ENCODE results near the gene FBXL20. TPM values are rescaled to one million over a fixed set of nuclear protein-coding genes. Genes with fewer than 3 reads are reported as not detected.

The FBXL20 gene
- total and polyA plus RNA-seq, 2 donors (not counting 3 experiments of a cell fraction or from before 2014, with no cell fraction given) = 4.6 to 18.0 TPM

- DNase-seq (ENCODE audit: low read depth, low spot score) (no peak), FAIRE-seq (no peak)
- Histone ChIP-seq H3K4me2 (ENCODE audit: insufficient read depth, low read length) (no peak overlapping the region), H3K9ac (replicated peaks; ENCODE audit: extremely low read depth, insufficient read depth, low read length) (no peak overlapping the region), H3K27ac (ENCODE audit: insufficient read depth, low read depth, low read length) (no peak overlapping the region), H4K20me1 (replicated peaks; ENCODE audit: control insufficient read depth, extremely low read depth, insufficient read depth, low read length) (no peaks in the 10 kb centered on the region), H3K4me1 (ENCODE audit: control insufficient read depth, extremely low read depth, insufficient read depth, low read length) (peaks cover 3% of the 10 kb centered on the region), H2AFZ (ENCODE audit: low read depth, low read length) (no peak overlapping the region), H3K36me3 (ENCODE audit: control insufficient read depth in 2 of 2, extremely low read depth in 1 of 2, insufficient read depth in 2 of 2, low read length in 2 of 2) (no peaks in the 10 kb centered on the region), H3K9me1 (replicated peaks; ENCODE audit: control insufficient read depth, extremely low read depth, insufficient read depth, low read length) (no peaks in the 10 kb centered on the region), H3K9me3 (replicated peaks; ENCODE audit: control insufficient read depth, insufficient read depth, low read length) (no peaks in the 10 kb centered on the region), H3K27me3 (ENCODE audit: control insufficient read depth in 2 of 2, insufficient read depth in 2 of 2, low read length in 2 of 2) (peaks cover 0 to 3% of the 10 kb centered on the region in 2 experiments), H3K79me2 (ENCODE audit: control insufficient read depth, insufficient read depth, low read length) (no peaks in the 10 kb centered on the region), H3K4me3 (replicated peaks in 1 of 3; ENCODE audit: insufficient read depth in 1 of 3, low read depth in 1 of 3, low read length in 3 of 3) (no peak overlapping the region)
- intact Hi-C loops (cut with micrococcal nuclease) (no loop called here), dilution Hi-C loops (cut with MboI; ENCODE audit: extremely low pct_ligation_motif_present, low sequenced_read_pairs) (no loop called here)
- ChIA-PET CTCF (interaction anchor here (1.1 to 12.5 kb wide), 8 partner anchors 10 to 255 kb away, joined by 3 to 420 read pairs (median 6); partner anchors contain the start of gene STAC2), POLR2A (no interaction called here)
- no TSS peak for BruUV-seq (replicated peaks)
- TF ChIP-seq CTCF (IDR thresholded peaks at IDR 0.05; ENCODE audit: extremely low read depth in 1 of 2, insufficient read depth in 1 of 2, low read depth in 1 of 2, low read length in 2 of 2) (no peak), FOS (IDR thresholded peaks at IDR 0.05; ENCODE audit: borderline replicate concordance, insufficient read depth, low read length) (no peak), EZH2 (IDR thresholded peaks at IDR 0.05; ENCODE audit: borderline replicate concordance, low read depth, low read length, severe bottlenecking) (no peak), JUN (IDR thresholded peaks at IDR 0.05; ENCODE audit: borderline replicate concordance, insufficient read depth, insufficient read length, low read depth) (no peak), GATA2 (IDR thresholded peaks at IDR 0.05; ENCODE audit: insufficient read depth, insufficient read length, low read depth, low read length) (no peak), MYC (IDR thresholded peaks at IDR 0.05; ENCODE audit: low read depth, low read length) (no peak), MAX (IDR thresholded peaks at IDR 0.05; ENCODE audit: insufficient read depth, insufficient read length) (no peak), POLR2AphosphoS5 (IDR thresholded peaks at IDR 0.05; ENCODE audit: insufficient read depth, low read depth, low read length) (no peak), POLR2A (IDR thresholded peaks at IDR 0.05; ENCODE audit: low read depth, low read length) (no peak)
Observed at GRCh38 chr17:39238311-39238972, 163.0 kb downstream of the FBXL20 start.

Data from endothelial cell of umbilical vein (primary cell).